Stimulated activated CD4-positive, alpha-beta T cell treated with anti-CD3 and anti-CD28 coated beads, Interleukin-1b, Interleukin-23, amount 100 ng/mL, for 1 hour (primary cell): ENCODE measurements around the gene LUM.

Source experiments
- DNase-seq, 2 donors: peaks; one replicate each; pipeline ENCODE4 v3.0.0-alpha.2; 2020; ENCODE audit warnings: low read depth in 2 of 2

Gene LUM, protein sequence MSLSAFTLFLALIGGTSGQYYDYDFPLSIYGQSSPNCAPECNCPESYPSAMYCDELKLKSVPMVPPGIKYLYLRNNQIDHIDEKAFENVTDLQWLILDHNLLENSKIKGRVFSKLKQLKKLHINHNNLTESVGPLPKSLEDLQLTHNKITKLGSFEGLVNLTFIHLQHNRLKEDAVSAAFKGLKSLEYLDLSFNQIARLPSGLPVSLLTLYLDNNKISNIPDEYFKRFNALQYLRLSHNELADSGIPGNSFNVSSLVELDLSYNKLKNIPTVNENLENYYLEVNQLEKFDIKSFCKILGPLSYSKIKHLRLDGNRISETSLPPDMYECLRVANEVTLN

DNA sequence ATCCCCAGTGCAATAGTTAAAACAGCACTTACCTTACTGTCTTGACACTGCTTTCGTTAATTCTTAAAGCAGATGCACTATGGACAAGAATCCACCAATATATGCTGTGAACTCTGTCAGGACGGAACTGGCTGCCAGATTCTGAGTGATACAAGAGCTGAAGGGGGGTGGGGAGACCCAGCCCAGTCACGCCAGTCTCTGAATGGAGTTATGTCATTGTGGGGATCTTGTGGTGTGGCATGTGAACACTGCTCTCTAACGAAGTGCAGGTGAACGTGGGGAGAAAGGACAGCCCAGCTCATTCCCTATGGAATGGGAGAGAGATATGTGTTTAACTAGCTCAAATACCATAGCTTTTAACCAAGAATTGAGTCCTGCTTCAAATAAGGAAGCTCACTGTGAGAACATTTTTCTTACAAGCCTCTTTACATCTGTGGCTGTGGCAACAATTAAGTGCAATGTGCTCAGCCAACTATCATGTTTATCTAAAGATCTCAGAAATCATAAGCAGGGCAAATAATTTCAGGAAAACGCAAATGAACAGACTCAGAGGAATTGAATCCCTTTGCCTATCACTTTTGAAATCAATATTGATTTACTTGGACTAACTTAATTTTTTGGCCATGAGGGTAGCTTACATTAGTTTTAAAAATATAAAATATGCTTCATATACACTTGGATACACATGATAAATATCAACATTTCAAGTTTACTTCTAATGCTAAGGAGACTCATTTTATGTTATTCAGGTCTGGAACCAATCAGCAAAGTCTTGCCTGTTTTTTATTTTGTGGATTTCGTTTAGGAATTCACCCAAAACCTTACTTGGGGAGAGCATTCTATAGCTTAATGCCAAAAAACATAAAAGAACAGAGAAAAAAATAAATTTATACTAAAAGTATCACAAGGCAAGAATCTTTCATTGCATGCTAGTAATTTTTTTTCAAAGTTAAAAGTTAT is at the start of gene LUM:
Gene LUM (minus strand): TSS at position 129 of the 960 bp plus-strand sequence. CDS start 2,515 bp downstream, outside the sequence.
- no peak for DNase-seq

DNA sequence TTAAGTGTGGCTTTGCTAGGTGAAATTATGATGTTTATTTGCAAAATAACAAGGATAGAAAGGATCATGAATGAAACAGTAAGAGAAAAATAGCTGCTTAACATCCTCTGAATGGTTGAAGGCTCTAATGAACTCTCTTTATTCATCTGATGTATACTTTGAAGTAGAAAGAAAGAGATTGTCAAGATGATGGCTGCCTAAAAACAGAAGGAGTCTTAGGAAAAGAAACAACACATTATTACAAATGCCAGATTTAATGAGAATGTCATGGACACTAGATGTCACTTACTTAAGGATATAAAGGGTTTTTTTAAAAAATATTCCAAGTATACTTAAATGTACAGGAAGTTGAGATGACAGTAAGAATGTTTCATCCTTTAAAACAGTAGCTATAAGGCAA is 49.7 kb upstream of the LUM start:
- no peak for DNase-seq

DNA sequence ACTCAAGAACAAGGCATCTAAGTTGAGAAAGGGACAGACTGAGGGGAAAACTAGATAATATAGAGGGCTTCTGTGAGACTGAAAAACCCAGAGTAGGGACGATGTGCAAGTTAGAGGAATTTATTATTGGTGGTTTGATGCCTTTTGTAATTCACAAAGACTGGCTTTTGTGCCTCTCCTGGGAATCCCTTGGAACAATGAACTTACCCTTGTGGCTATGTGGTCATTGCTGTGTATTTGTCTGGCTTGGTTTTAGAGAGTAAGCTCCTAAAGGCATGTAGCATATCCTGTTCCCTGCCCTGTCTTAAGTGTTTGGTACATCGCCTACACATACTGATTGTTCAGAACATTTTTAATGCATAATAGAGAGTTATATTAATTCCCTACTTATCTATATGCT is 44.7 kb upstream of the LUM start:
- no peak for DNase-seq

DNA sequence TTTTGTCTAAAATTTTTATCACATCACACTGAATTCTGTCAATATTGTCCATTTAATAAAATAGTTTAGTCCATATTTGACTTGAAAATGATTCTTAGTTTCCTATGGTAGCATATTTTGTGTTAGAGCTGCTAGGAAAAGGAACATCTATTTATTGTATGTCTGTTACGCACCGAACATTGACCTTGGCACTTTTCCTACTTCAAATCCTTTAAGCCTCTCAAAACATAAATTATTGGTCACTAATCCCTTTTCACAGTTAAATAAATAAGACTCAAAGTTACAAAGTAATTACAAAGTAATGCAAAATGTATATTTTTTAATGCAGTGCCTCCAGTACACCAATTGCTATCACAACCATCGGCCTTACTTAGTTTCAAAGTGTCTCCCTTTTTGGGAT is 42.8 kb upstream of the LUM start:
- no peak for DNase-seq

DNA sequence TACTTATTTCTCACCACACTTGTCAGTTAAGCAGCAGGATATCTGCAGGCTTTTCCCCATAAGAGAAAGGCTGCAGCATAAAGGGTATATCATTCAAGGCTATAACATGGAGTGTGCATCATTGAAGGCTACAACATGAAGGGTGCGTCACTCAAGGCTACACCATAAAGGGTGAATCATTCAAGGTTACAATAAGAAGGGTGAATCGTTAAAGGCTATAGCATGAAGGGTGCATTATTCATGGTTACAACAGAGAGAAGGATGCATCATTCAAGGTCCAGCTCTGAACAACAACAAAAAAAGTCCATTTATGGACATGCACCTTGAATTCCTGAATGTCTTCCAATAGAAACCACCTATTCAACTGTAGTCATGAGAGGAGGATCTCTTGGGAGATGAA is 32.8 kb upstream of the LUM start:
- no peak for DNase-seq

DNA sequence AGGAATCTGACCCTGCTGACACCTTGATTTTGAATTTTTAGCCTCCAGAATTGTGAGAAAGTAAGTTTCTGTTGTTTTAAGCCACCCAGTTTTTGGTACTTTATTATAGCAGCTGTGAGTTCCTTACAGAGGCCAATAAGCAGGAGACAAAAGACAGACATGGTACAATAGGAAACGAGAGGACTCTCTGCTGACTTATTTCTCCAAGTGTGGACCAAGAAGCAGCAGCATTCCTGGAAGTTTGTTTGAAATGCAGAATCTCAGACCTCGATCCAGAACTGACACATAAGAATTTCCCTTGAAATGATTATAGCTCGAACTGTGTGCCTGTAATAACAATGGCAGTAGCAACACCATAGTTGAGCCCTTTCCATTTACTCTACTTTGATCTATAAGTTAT is 31.9 kb upstream of the LUM start:
- no peak for DNase-seq

DNA sequence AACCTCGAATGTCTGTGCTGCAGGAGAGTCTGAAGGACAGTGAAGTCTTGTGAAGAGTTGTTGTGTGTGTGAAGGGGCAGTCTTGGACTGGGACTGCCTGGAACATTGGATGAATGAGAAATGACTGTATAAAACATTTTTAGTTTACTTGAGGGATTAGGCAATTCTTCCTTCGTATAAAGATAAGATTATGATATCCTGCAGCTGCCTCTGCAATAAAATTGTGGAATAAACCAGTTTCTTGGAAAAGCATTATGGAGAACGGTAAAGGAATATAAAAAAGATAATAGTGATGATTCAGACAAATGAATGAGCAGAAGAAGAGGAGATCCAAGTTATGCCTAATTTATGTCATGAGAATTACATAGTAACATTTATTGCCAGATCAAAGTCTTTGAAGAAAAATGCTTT is 30.9 kb upstream of the LUM start:
- no peak for DNase-seq

DNA sequence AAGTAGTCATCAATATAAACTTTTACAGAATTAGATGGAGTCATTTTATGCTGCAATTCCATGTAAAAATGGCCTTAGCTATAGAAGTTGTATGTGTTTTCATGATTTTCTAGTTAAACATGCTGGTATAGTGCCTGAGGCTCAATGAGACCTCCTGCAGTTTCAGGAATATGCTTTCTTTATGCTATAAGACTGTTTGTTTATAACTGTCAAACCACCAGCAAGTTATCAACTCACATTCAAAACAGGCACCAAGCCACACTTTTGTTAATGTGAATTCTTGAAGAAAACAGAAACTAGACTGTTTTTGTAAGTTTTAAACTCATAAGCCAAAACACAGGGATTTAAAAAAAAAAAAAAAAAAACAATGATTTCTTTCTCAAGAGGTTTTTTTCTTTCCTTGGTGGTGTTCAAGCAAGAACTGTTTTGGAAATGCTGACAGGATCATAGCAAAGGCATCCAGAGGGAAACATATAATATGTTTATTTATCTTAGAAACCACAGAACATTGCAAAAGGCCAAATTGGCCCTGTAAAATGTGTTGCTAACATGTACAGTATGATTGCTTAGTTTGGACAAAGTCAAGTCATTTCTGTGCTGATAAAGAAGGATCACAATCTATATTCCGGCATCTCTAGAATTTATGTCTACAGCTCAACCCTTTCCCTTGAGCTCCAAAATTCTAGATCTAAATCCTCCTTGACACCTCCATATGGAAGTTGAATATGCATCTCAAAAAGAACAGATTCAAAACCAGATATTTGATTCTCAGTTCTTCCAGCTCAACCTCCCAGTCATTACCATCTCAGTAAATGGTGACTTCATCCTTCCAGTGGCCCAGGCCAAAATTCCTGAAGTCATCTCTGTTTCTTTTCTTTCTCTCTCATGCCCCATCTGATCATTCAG is 29.0 kb upstream of the LUM start:
- no peak for DNase-seq

DNA sequence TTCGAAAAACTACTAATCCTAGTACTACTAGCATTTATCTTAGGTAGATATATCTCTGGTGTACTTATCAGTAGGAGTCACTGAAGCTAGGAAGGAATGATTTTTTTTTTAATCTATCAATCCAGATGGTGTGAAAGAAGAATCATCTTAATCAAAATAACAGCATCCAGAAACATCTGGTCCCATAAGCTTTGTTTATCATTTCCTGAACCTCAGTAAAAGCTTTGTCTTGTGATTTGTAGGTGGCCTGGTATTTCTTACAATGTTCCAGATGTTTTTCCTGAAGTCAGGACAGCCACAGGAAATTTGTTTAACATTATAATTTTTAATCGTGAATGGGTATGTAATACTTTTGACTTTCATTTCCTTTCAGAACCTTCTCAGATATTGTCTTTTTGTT is 28.0 kb upstream of the LUM start:
- no peak for DNase-seq

DNA sequence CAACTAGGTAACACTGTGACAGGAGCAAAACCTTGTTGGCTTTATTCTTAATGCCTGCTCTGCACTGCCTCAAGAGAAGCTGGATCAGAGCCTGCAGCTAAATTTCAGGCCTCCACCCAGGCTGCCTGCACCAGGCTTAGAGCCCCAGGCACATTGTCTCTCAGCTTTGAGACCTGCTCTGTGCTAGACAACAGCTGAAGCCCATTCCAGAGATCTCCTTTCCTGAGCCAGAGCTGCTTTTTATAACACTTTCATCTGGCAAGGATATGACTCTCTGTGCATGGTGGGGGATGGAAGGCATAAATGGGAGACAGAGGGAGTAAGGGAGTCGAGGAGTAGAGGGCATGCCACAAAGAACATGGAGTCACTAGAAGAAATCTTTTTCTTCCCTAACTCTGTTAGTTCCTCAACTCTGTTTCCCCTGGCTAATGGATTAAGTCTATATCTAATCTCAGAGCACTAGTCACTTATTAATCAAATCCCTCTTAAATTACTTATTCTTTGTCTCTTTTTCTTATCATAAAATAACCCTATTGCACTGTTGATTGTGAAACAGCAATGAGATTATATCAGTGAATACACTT is 27.1 kb upstream of the LUM start:
- no peak for DNase-seq

DNA sequence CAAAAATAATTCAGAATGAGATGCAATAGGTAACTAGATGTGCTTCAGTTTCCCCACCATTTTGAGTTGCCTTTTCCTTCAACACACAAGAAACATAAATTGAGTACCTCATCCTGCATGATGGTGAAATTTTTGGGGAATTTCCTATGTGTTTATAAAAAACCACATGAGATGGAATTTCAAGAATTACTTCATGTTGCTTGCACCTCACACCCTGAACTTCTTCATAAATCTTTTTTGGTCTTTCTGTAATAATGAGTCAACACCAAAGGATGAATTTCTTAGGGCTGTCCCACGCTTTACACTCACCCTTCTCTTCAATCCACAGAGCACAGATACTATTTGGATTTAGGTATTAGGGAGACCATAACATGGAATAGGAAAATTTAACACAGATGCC is 22.6 kb upstream of the LUM start:
- DNase-seq = no peak

DNA sequence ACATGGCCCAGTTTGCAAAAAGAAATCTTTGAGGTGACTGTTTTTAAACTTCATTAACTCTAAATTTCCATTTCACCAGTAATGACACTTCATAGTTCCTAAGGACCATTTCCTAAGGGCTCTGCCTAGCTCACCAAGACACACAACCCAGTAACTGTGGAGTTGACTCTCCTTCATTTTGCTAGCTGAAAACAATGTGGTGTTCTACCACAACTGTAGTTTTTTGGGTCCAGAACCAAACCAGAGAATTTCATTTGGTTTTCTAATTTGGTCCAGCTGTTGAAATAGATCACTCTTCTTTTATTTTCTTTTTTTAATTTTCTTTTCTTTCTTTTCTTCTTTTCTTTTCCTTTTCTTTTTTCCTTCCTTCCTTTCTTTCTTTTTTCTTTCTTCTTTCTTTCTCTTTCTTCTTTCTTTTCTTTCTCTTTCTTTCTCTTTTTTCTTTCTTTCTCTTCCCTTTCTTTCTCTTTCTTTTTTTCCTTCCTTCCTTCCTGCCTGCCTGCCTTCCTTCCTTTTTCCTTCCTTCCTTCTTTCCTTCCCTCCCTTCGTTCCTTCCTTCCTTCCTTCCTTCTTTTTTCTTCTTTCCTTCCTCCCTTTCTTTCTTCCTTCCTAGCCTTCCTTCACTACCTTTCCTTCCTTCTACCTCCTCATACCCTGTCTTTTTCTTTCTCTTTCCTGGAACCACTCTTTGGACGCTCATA is 18.5 kb upstream of the LUM start:
- no peak for DNase-seq

DNA sequence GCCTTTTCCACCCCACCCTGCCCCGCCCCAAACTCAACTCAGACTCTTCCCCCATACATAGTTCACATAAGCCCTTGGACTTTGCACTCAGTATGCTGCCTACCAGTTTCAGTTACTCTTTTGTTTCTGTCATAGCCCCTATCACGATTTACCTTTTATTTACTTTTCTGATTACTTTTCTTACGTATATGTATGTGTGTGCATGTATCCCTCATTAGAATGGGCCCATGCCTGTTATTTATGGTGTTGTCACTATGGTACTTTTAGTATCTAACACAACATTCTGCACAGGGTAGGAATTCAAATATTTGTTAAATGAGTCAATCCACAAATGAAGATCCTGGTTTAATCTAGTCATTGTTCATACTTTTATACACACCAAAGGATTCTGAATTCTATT is 16.5 kb upstream of the LUM start:
- DNase-seq = no peak

DNA sequence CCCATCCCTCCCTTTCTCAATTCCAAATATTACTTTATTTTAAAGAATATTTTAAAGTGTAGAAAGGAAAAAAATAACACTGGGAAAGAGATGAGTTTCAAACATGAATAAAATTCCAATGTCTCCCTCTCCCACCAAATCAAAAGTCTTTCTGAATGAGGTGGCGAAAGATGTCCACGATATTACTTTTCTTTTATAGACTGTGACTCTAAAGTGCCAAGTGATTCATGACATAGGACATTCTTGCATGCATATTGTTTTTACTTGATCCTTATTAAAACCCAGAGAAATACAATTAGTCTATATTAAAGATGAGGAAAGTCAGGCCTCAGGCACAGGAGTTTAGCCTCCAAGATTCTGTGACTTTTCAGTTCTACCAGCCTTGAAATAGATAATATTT is 16.0 kb upstream of the LUM start:
- no peak for DNase-seq

DNA sequence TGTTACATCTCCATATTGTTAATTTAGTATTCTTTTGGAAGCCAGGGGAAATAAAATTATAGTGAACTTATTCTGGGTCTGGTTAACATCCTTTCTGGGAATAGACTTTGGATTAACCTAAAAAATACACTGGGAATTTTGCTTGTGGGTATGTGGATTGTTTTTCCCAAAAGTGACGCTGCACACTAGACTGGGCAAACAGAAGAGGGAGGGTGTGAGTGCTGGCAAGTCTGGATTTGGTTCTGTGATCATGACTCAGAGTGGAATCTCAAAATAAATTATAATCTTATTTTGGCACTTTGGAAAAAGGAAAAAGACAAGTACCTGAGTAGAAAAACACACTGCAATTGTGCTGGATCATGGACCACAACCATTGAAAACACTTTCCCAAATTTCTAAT is 15.2 kb upstream of the LUM start:
- DNase-seq = no peak

DNA sequence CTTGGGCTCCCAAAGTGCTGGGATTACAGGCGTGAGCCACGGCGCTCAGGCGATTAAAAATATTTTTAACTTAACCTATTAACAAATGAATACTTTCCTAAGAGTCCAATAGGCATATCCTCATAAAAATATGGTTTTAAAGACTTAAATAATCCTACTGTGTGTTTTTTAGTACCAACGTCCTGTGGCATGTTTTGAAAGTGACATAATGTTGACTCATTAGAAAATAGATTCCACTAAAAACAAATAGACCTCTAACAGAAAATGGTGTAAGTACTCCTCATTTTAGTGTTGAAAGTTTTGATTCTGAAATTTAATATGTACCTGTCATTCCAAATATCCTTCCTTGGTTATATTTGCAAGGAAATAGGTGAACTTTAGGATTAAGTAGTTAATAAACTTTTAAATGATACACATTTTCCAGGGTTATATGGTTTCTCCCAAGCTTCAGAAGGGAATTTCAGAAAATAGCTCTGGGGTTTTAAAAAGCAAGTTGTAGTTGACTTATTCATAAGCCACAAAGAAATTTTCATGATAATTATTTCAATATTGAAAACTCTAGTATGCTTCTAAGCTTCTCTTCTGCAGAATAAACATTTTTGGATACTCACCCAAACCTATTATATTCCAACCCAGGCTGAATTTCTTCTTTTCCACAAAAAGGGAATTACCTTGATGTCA is 12.1 kb upstream of the LUM start:
- DNase-seq = no peak

DNA sequence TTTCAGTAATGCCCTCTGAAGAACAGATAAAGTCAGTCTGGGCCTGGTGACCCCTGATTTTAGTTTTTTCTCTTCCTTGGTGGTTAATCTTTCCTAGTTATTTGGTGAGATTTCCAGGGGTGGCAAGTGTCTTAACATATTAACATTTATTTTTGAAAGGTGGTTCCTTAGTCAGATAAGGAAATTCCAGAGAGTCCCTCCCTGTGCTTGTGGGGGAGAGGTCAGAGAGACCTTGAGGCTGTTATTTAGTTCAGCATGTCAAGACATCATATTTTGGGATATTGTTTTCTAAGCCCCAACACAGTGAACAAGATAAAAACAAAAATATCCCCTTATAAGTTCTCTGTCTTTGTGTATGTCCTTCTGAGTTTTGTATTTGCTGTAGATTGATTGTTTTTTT is 9.5 kb upstream of the LUM start:
- no peak for DNase-seq

DNA sequence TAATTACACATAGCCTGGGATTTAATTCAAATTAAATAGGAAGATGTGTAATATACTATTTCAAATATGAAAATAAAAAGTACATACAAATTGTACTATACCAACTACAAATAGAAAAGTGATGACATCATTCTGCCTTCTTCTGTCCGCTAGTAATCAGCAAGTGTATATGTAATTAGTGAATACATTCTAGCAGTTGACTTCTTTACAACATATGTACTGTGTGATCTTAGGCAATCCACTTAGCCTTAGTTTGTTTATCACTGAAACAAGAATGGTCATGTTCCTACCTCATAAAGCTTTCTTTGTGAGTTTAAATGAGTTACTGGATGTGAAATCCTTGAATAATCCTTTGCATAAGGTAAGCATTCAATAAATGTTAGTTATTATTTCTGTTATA is 7.8 kb upstream of the LUM start:
- DNase-seq = no peak

DNA sequence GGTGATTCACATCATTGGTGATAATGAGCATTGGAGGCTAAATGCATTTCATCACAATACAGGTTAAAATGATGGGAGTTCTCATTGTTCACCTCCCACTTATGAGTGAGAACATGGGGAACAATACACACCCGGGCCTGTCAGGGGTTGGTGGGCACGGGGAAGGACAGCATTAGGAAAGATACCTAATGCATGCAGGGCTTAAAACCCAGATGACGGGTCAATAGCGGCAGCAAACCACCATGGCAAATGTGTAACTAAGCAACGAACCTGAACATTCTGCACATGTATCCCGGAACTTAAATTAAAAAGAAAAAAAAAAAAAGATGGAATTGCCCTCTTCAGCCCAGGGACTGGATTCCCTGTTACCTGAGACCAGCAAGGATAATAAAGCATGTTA is 2.3 kb upstream of the LUM start:
- no peak for DNase-seq

DNA sequence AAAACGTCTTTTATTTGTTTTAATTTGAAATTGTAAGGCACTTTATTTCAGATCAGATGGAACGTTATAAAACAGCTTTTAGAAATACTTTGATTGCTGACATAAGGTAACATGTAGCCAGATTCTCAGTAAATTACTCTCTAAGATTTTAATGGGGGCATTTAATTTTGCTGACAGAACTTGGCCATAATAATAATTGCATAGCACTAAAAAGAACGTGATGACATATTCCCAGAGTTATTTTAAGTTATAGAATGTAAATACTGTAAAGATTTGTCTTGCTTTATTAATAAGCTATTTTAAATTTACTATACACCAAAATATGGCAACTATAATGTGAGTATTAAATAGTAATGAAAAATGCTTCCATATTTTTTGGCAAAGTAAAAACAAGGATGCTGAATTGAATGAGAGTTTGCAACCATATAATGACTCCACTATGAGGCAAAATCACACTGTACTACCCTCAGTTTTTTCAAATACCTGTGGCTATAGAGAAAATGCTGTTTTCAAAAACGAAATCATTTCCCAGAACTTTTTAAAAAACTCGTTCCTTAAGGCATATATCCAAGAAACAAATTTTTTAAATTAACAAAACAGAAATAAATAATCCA is 876 bp downstream of the LUM start:
- no peak for DNase-seq
